ENCODE data around the gene SYVN1. TPM values are rescaled to one million over a fixed set of nuclear protein-coding genes. Genes with fewer than 3 reads are reported as not detected.

Gene SYVN1
- polyA plus RNA-seq, 1 experiment: 33.4 TPM

DNA sequence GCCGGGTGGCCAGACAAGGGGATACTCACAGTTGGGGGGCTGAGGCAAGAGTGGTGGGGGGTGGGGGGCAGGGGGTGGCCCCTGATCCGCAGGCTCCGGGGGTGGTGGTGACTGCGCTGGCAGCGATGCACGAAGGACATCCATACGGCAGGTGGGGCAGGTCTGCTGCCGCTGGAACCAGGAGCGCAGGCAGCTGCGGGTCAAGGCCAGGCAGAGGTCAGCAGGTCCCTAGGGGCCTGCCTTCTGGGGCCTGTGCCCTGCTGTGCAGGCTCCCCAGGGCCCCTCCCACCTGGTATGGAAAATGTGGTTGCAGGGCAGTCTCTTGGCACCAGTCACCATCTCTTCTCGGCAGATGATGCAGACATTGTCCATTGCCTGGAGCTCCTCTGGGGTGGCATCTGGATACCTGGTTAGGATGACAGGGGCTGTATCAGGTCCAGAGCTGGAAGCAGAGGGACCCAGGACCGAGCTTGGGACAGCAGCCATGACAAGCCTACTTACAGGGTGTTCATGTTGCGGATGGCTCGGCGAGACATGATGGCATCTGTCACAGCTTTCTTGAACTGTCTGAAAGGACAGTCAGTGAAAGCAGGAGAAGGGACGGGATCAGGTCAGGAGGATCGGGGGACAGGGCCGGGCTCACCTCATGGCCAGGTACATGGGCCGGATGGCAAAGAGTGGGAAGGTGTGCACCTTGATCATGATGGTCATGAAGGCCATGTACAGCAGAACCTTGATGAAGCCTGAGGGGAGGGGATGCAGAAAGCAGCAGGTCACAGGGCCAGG is 3.5 kb downstream of the SYVN1 start:
- TF ChIP-seq, protein P1, sequence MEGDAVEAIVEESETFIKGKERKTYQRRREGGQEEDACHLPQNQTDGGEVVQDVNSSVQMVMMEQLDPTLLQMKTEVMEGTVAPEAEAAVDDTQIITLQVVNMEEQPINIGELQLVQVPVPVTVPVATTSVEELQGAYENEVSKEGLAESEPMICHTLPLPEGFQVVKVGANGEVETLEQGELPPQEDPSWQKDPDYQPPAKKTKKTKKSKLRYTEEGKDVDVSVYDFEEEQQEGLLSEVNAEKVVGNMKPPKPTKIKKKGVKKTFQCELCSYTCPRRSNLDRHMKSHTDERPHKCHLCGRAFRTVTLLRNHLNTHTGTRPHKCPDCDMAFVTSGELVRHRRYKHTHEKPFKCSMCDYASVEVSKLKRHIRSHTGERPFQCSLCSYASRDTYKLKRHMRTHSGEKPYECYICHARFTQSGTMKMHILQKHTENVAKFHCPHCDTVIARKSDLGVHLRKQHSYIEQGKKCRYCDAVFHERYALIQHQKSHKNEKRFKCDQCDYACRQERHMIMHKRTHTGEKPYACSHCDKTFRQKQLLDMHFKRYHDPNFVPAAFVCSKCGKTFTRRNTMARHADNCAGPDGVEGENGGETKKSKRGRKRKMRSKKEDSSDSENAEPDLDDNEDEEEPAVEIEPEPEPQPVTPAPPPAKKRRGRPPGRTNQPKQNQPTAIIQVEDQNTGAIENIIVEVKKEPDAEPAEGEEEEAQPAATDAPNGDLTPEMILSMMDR (IDR thresholded peaks at IDR 0.05; ENCODE audit: insufficient read depth, low read depth, low read length): no peak
- H3K36me3 ChIP-seq (ENCODE audit: control insufficient read depth, insufficient read depth, low read length): peaks cover 52% of the 10 kb centered on the region

DNA sequence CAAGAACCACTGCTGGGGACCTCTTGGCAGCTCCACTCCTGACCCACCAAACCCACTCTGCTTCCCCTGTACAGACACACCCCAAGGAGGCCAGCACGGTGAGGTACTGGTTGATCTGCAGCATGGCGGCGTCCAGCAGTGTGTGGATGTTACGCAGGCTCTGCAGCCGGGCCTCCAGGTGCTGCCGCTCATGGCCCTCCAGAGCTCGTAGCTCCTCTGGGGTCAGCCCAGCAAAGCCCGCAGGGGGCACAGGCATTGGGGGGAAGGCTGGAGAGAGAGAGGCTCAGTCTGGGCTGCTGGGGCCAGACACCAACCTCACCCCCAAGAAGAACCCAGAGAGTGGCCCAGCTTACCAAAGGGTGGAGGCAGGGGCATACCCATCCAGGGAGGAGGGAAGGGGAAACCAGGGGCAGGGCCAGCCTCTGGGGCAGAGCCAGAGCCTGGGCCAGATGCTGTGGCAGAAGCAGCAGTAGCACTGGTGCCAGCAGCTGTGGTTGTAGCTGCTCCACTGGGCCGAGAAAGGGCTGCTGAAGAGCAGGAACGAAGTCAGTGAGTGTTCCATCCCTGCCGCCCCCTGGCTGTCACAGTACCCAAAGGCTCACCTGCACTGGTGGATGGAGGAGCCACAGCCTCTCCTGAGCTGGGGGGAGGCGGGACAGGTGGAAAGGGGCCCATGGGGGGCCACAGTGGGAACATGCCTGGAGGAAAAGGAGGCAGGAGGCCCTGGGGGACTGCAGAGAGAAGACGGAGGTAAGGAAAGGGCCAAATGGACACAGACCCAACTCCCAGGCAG is 4.5 kb downstream of the SYVN1 start:
- DNase-seq (ENCODE audit: low read depth): no peak
- CTCF ChIA-PET: interaction anchor here (0.9 to 1.2 kb wide), 2 partner anchors 8 to 12 kb away, joined by 3 to 6 read pairs; partner anchors contain the start of genes FAU, MRPL49 and ZNHIT2
- POLR2A ChIA-PET: no interaction called here
- TF ChIP-seq, protein P1 (IDR thresholded peaks at IDR 0.05; ENCODE audit: insufficient read depth, low read depth, low read length): no peak
- H3K36me3 ChIP-seq (ENCODE audit: control insufficient read depth, insufficient read depth, low read length): peaks cover 57% of the 10 kb centered on the region
- no peak overlapping the region for H3K4me3 ChIP-seq (ENCODE audit: low read depth, low read length)
- H3K27me3 ChIP-seq (ENCODE audit: control insufficient read depth, insufficient read depth, low read length): no peaks in the 10 kb centered on the region

More for the DNA sequence above, 3.5 kb downstream of the SYVN1 start:
- H3K4me3 ChIP-seq (ENCODE audit: low read depth, low read length): no peak overlapping the region
- H3K27me3 ChIP-seq (ENCODE audit: control insufficient read depth, insufficient read depth, low read length): no peaks in the 10 kb centered on the region
- POLR2A ChIA-PET: interaction anchor here (0.8 kb wide), 1 partner anchor 9 kb away, joined by 3 read pairs; the partner anchor contains the start of genes FAU and MRPL49
- DNase-seq (ENCODE audit: low read depth): no peak
- CTCF ChIA-PET: interaction anchor here (0.9 to 1.6 kb wide), 3 partner anchors 9 to 20 kb away, joined by 3 to 9 read pairs (median 6); partner anchors contain the start of genes FAU, MRPL49, TM7SF2 and ZNHIT2

DNA sequence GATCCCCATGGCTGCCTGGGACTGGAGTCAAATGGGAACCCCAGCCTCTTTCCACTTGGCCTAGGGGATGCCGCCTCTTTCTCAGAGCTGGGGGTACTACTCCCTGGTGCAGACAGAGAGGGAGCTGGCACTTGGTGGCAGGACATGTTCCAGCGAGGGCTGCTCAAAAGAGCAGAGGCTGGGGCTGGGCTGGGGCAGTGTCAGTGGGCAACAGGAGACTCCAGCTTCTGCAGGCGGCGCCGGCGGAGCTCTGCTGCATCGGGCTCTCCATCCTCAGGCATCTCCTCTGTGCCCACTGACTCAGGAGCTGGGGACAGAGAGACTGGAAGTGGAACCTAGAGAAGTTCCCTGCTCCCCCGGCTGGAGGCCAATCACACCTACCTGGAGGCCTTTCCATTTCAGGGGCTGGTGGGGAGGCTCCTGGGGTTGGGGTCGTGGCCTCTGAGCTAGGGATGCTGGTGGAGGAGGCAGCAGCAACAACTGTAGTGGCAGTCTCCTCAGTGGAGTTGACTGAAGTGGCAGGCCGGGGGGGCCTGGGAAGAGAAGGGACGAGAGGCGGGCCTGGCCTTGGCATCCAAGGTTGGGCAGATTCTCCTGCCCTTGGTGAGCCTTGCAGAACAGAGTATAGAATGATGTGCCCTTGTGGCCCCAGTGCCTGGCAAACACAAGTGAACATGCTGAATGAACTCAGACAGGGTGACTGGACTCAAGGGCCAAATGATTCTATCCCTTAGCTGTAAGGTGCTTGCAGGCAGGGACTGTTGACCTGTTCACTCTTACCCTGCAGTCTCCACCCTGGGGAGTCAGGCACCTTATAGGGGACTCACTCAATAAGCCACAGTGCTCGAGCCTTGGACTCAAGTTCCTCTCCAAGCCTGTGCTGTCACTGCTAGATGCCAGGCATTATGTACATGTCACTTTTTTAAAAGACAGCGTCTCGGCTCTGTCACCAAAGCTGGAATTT is 5.9 kb downstream of the SYVN1 start:
- H3K36me3 ChIP-seq (ENCODE audit: control insufficient read depth, insufficient read depth, low read length): peaks cover 57% of the 10 kb centered on the region

DNA sequence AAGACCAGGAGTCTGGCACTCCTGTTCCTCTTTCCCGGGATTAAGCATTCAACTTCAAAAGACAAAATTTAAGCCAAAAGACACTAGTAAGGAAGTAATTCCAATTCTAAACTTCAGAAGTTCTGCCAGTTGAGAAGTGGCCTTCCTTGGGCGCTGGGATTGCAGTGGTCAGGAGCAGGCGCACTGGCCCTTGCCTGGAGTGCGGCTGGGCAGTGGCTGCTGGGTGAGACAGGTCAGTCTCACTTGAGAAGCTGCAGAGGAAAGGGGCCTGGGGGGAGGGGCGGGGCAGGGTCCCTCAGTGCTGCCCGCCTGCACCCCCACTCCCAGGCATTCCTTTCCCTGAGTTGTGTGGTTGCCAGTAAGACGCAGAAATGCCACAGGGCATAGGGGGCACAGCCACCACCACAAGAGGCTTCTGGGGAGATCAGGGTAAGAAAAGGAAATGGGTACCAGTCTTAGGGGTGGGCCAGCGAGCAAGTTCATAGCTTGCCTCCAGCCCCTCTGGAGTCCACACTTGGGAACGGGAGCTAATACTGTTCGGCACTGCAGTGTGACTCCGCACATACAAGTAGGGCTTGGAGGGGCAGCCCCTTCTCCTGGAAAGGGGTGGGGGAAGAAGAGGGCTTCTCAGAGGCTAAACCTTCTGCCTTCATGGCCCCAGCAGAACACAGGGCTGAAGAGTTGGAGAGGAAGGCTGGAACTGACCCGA is 6.7 kb downstream of the SYVN1 start:
- POLR2A ChIA-PET: interaction anchor here (0.7 kb wide), 1 partner anchor 26 kb away, joined by 3 read pairs; no protein-coding TSS in a partner anchor
- no peak for DNase-seq (ENCODE audit: low read depth)
- CTCF ChIA-PET: interaction anchor here (0.6 to 0.9 kb wide), 2 partner anchors 10 to 15 kb away, joined by 3 to 4 read pairs (median 3); partner anchors contain the start of gene ZNHIT2
- no peaks in the 10 kb centered on the region for H3K27me3 ChIP-seq (ENCODE audit: control insufficient read depth, insufficient read depth, low read length)
- H3K36me3 ChIP-seq (ENCODE audit: control insufficient read depth, insufficient read depth, low read length): peaks cover 56% of the 10 kb centered on the region
- H3K4me3 ChIP-seq (ENCODE audit: low read depth, low read length): no peak overlapping the region
- TF ChIP-seq, protein P1 (IDR thresholded peaks at IDR 0.05; ENCODE audit: insufficient read depth, low read depth, low read length): no peak

More for the DNA sequence above, 5.9 kb downstream of the SYVN1 start:
- H3K27me3 ChIP-seq (ENCODE audit: control insufficient read depth, insufficient read depth, low read length): no peaks in the 10 kb centered on the region
- ChIA-PET CTCF (interaction anchor here (0.9 to 1.2 kb wide), 2 partner anchors 10 to 16 kb away, joined by 3 to 4 read pairs; no protein-coding TSS in a partner anchor), POLR2A (no interaction called here)
- H3K4me3 ChIP-seq (ENCODE audit: low read depth, low read length): no peak overlapping the region
- TF ChIP-seq, protein P1 (IDR thresholded peaks at IDR 0.05; ENCODE audit: insufficient read depth, low read depth, low read length): no peak
- DNase-seq (ENCODE audit: low read depth): no peak

All from BJ (cell line).